Esophagus muscularis mucosa (tissue), 4 donors: ENCODE data around the gene RNF20. TPM values are rescaled to one million over a fixed set of nuclear protein-coding genes. Genes with fewer than 3 reads are reported as not detected.

Source experiments
- DNase-seq: peaks from one replicate; pipeline ENCODE4 v3.0.0-alpha.2; 2017; ENCODE audit errors: extremely low spot score
- H3K27ac ChIP-seq, 4 donors: fragments of 200-600 bp; sonication (generic); replicated peaks in 1 of 4; 1 replicate in 3 of 4; 2 replicates in 1 of 4; pipeline ENCODE4 v1.5.1; 2016 to 2019; ENCODE audit warnings: mild to moderate bottlenecking in 1 of 4
- H3K27me3 ChIP-seq, 4 donors: fragments of 200-600 bp; sonication (generic); one replicate each; pipeline versions ENCODE4 v1.5.1 to v1.6.0; 2016 to 2019
- H3K36me3 ChIP-seq, 4 donors: fragments of 200-600 bp; sonication (generic); one replicate each; pipeline ENCODE4 v1.5.1; 2016 to 2019
- H3K4me1 ChIP-seq, 4 donors: fragments of 200-600 bp; sonication (generic); one replicate each; pipeline ENCODE4 v1.5.1; 2016 to 2019
- H3K4me3 ChIP-seq, 4 donors: fragments of 200-600 bp; sonication (generic); 1 replicate in 2 of 4; 2 replicates in 2 of 4; pipeline ENCODE4 v1.5.1; 2016 to 2019; ENCODE audit warnings: mild to moderate bottlenecking in 4 of 4, moderate library complexity in 1 of 4
- H3K9me3 ChIP-seq, 4 donors: fragments of 200-600 bp; sonication (generic); 1 replicate in 3 of 4; 2 replicates in 1 of 4; pipeline ENCODE4 v1.5.1; 2016 to 2019
- EP300 ChIP-seq: sonication (generic); formaldehyde crosslinking; IDR thresholded peaks from one replicate; pipeline ENCODE4 v1.6.1; 2017; ENCODE audit warnings: antibody characterized with exemption
- POLR2A ChIP-seq: fragments of 450-650 bp; IDR thresholded peaks from one replicate; pipeline ENCODE4 v1.6.1; 2017; ENCODE audit warnings: antibody characterized with exemption, moderate library complexity, mild to moderate bottlenecking, low read depth
- POLR2AphosphoS5 ChIP-seq, 2 donors: sonication (generic); formaldehyde crosslinking; IDR thresholded peaks; one replicate each; pipeline ENCODE4 v1.6.1; 2017; ENCODE audit warnings: antibody characterized with exemption in 2 of 2
- WGBS: methylation state at CpG from one replicate; pipeline ENCODE4 v1.1.5; 2018; 5-methylcytosine and 5-hydroxymethylcytosine counted together
- intact Hi-C: fragments of 100-400 bp; cut with DNase I; formaldehyde crosslinking; loops from one replicate; pipeline ENCODE4 v1.15.1; 2023
- total RNA-seq, 4 donors: library from RNA; depleted of rRNA; stranded (reverse); fragments of >200 nt; gene quantifications; one replicate each; pipeline versions ENCODE4 v1.1.0 to v1.2.1, GENCODE V29; 2016
- TF ChIP-seq, protein P1 (sequence below), 3 experiments: fragments of 200-600 bp in 2 of 3; fragments of 450-650 bp in 1 of 3; sonication (generic) in 2 of 3; IDR thresholded peaks; one replicate each; pipeline ENCODE4 v1.5.1; 2017 to 2019; ENCODE audit warnings: antibody characterized with exemption in 3 of 3, mild to moderate bottlenecking in 2 of 3, moderate library complexity in 1 of 3

The RNF20 gene
- total RNA-seq, 4 donors from 2014 or later = 23.0 to 32.1 (median 27.2) TPM

DNA sequence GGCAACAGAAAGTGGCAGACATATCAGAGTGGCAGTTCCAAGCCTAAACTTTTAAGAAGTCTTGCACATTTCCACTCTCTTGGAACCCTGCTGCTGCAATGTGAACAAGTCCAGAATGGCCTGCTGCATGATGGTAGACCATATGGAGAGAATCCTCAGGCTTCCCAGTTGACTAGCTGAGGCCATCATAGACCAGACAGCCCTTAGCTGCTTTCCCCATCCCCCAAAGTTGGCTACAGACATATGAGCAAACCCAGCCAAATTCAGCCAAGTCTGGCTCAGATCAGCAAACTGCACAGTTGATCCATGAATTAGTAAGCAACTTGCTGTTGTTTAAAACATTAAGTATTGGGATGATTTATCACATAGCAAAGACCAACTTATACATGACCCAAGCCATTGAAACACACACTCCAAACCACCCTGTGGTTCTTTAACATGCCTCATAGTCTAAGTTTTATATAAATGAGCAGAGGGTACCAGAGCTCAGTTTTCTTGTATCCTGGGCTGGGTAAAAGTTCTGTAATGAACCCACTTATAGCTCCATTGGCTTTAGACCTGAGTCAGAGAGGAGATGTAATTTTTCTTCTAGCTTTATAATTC, 41.2 kb downstream of the RNF20 start:
- intact Hi-C loops = no loop called here
- Histone ChIP-seq H3K4me3 (no peak overlapping the region), H3K36me3 (peaks cover 0 to 9% (median 3%) of the 10 kb centered on the region in 4 donors), H3K27ac (no peak overlapping the region), H3K9me3 (no peaks in the 10 kb centered on the region), H3K27me3 (no peaks in the 10 kb centered on the region), H3K4me1 (no peaks in the 10 kb centered on the region)
- DNase-seq = no peak
- no peak for TF ChIP-seq POLR2AphosphoS5 (IDR thresholded peaks at IDR 0.05)

DNA sequence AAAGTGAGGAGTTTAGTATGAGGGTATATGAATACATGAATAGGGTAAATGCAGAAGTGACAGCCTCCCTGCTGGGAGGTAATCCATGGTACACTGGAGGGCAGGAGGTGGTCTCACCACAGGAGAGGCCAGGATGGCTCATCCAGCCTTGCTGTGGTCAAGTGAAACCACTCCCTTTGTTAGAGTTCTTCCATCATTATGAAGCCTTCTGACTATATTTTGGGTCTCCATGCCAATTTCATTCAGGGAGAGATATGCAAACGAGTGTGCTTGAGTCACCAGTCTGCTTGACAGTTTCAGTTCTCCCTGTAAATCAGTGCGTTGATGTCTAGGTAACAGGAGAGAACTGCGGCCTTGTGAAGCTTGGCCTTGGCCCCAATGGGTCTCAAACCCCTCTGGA, 44.7 kb downstream of the RNF20 start:
- DNase-seq = no peak
- TF ChIP-seq, protein P1, sequence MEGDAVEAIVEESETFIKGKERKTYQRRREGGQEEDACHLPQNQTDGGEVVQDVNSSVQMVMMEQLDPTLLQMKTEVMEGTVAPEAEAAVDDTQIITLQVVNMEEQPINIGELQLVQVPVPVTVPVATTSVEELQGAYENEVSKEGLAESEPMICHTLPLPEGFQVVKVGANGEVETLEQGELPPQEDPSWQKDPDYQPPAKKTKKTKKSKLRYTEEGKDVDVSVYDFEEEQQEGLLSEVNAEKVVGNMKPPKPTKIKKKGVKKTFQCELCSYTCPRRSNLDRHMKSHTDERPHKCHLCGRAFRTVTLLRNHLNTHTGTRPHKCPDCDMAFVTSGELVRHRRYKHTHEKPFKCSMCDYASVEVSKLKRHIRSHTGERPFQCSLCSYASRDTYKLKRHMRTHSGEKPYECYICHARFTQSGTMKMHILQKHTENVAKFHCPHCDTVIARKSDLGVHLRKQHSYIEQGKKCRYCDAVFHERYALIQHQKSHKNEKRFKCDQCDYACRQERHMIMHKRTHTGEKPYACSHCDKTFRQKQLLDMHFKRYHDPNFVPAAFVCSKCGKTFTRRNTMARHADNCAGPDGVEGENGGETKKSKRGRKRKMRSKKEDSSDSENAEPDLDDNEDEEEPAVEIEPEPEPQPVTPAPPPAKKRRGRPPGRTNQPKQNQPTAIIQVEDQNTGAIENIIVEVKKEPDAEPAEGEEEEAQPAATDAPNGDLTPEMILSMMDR (IDR thresholded peaks at IDR 0.05) = no peak
- TF ChIP-seq POLR2AphosphoS5 (IDR thresholded peaks at IDR 0.05) (no peak), POLR2A (no peak), EP300 (no peak)
- Histone ChIP-seq H3K27ac (no peak overlapping the region), H3K27me3 (no peaks in the 10 kb centered on the region), H3K9me3 (no peaks in the 10 kb centered on the region), H3K4me3 (no peak overlapping the region), H3K4me1 (no peaks in the 10 kb centered on the region), H3K36me3 (no peaks in the 10 kb centered on the region)
- 87% methylated on average over 3 of the region's 3 CpGs for WGBS
- intact Hi-C loops = no loop called here

DNA sequence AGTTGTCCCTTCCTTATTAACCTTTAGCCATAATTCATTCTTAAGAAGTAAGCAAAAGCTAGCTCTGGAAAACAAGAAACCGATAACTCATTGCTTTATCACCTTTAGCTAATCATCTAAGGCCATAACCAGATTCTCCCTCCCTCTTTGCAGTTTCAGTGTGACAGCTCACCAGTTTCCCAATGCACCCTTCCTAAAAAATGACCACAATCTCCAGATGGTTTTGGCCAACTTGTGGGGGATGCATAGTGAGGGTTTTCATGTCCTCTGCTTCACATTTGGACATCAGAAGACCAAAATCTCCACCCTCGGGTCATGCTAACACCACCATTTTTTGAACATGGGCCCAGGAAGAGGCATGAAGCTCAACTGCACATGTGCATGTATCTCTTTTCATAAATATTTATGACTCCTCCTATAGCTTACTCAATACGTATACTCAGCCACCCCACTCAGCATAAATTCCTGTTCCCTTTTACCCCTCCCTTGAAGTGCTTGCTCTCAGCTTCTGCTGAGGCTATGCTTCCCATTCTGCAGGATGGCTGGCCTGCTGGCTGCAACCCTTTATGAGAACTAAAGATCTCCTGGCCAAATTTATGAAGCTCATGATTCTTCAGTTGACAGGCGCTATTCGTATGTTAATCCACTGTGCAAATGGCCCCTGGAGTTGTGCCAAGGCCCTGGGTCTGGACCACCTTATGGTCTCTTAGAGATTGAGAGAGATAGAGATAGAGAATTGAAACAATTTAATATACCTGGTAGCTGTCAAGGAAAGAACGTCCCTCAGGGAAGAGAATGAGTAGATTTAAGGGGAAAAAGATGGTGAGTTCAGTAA, 46.3 kb downstream of the RNF20 start:
- Histone ChIP-seq H3K27ac (no peak overlapping the region), H3K9me3 (no peaks in the 10 kb centered on the region), H3K27me3 (no peaks in the 10 kb centered on the region), H3K4me1 (no peaks in the 10 kb centered on the region), H3K36me3 (no peaks in the 10 kb centered on the region), H3K4me3 (no peak overlapping the region)
- 77% methylated on average over 6 of the region's 6 CpGs for WGBS
- no peak for DNase-seq
- TF ChIP-seq POLR2AphosphoS5 (IDR thresholded peaks at IDR 0.05) (no peak), EP300 (no peak), POLR2A (no peak)
- TF ChIP-seq, protein P1 (IDR thresholded peaks at IDR 0.05) = no peak
- intact Hi-C loops = no loop called here

DNA sequence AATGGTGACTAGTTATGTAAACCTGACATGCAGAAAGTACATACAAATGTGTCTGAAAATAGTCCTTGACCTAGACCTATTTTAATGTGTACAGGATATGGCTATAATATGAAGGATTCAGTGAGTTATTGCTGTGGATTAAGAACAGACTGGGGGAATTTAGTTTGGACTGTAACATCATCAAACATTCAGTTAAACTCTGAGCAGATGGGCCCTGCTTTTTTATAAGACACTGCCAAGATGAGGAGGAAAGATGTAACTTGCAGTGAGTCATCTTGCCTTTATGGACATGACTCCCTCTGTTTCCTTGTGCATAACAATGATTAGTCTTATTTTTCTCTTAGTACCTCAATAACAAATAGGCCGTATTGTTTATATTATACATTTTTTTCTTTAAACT, 48.9 kb downstream of the RNF20 start:
- no peaks in the 10 kb centered on the region for H3K9me3 ChIP-seq
- 37% methylated on average over 1 of the region's 1 CpG for WGBS
- no peaks in the 10 kb centered on the region for H3K27me3 ChIP-seq
- H3K4me1 ChIP-seq = no peaks in the 10 kb centered on the region
- H3K27ac ChIP-seq = no peak overlapping the region
- H3K4me3 ChIP-seq = no peak overlapping the region
- intact Hi-C loops = no loop called here
- no peak for DNase-seq
- H3K36me3 ChIP-seq = no peaks in the 10 kb centered on the region
- TF ChIP-seq, protein P1 (IDR thresholded peaks at IDR 0.05) = no peak
- TF ChIP-seq POLR2AphosphoS5 (IDR thresholded peaks at IDR 0.05) (no peak), EP300 (no peak), POLR2A (no peak)

DNA sequence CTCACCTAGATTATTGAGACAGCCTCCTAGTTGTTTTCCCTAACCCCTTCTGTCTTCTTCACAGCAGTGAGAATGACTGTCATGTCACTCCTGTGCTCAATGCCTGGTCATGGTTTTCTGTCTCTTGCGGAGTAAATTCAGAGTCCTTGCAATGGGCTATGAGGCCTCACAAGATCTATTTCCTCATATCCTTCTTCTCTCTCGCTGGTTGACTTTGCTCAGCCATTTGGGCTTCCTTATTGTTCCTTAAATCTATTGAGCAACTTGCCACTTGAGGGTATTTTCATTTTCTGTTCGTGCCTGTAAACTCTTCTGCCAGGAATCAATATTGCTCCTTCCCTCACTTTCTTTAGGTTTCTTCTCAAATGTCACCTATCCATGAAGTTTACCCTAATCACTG, 52.1 kb downstream of the RNF20 start:
- H3K36me3 ChIP-seq = no peaks in the 10 kb centered on the region
- no peak overlapping the region for H3K4me3 ChIP-seq
- H3K9me3 ChIP-seq = no peaks in the 10 kb centered on the region
- DNase-seq = no peak
- H3K27me3 ChIP-seq = no peaks in the 10 kb centered on the region
- 62% methylated on average over 3 of the region's 3 CpGs for WGBS
- H3K4me1 ChIP-seq = no peaks in the 10 kb centered on the region
- H3K27ac ChIP-seq = no peak overlapping the region
- TF ChIP-seq EP300 = no peak
- TF ChIP-seq, protein P1 (IDR thresholded peaks at IDR 0.05) = no peak
- TF ChIP-seq POLR2AphosphoS5 (IDR thresholded peaks at IDR 0.05) = no peak
- no peak for TF ChIP-seq POLR2A
- intact Hi-C loops = no loop called here
